ENCODE results near the gene EGR1.

Gene EGR1

DNA sequence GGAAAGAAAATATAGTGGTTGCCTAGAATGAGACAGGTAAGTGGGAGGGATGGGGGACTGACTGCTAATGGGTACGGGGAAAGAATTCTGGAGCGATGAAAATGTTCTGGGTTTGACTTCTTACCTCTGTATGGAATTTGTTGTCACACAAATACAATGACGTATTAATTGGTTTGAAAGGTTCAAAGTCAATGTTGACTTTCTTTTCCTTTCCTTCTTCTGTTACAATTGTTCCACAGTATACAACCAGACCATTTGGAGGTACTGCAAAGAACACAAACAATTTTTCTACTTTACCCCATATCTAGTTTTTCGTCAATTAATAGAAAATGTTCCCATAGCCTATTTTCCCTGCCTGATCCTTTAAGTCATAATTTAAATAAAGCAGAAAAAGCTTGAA lies 52.2 kb downstream of the EGR1 start:
- no peak overlapping the region for H3K27ac ChIP-seq
- no peak for TF ChIP-seq CTCF (conservative IDR thresholded peaks at IDR 0.05)
- TF ChIP-seq ZFX (IDR thresholded peaks at IDR 0.05): no peak
